HepG2 (cell line): ENCODE measurements around the gene CDC37. TPM values are rescaled to one million over a fixed set of nuclear protein-coding genes. Genes with fewer than 3 reads are reported as not detected.

ENCODE experiments used
- CAMTA2 ChIP-seq: sonication (generic); formaldehyde crosslinking; IDR thresholded peaks from 2 replicates; pipeline ENCODE4 v1.4.0; 2020; ENCODE audit warnings: mild to moderate bottlenecking, missing genetic modification reagents, borderline replicate concordance
- FOSL2 ChIP-seq: sonication (generic); formaldehyde crosslinking; IDR thresholded peaks from 2 replicates; pipeline ENCODE4 v1.4.0; 2020; ENCODE audit warnings: missing genetic modification reagents
- MED8 ChIP-seq: sonication (generic); formaldehyde crosslinking; IDR thresholded peaks from 2 replicates; pipeline ENCODE4 v1.8.1; 2023; ENCODE audit warnings: mild to moderate bottlenecking, missing genetic modification reagents; ENCODE audit not compliant: insufficient replicate concordance
- RAD21 ChIP-seq: fragments of 450-650 bp; formaldehyde crosslinking; IDR thresholded peaks from 2 replicates; pipeline ENCODE4 v1.5.0; 2020; ENCODE audit warnings: mild to moderate bottlenecking
- RBM39 ChIP-seq: fragments of 200-400 bp; formaldehyde crosslinking; IDR thresholded peaks from one replicate; pipeline ENCODE4 v1.6.1; 2018; ENCODE audit warnings: antibody characterized with exemption, mild to moderate bottlenecking, low read depth, low read length; ENCODE audit not compliant: poor library complexity, severe bottlenecking
- SMC3 ChIP-seq: IDR thresholded peaks from 2 replicates; pipeline ENCODE4 v1.6.1; 2011; ENCODE audit warnings: low read length, improper control_type of control experiment
- SSRP1 ChIP-seq: IDR thresholded peaks from 2 replicates; pipeline ENCODE4 v1.6.1; 2016; ENCODE audit warnings: control low read depth
- TEAD3 ChIP-seq: optimal IDR thresholded peaks from 2 replicates; pipeline ENCODE3; 2016; ENCODE audit warnings: borderline replicate concordance
- ZNF772 ChIP-seq: sonication (generic); formaldehyde crosslinking; IDR thresholded peaks from 2 replicates; pipeline ENCODE4 v1.5.0; 2020; ENCODE audit warnings: mild to moderate bottlenecking, missing genetic modification reagents
- polyA plus RNA-seq, 8 experiments: library from polyadenylated mRNA; depleted of rRNA in 3 of 8; stranded (reverse) in 7 of 8; unstranded in 1 of 8; fragments of >200 nt; fragmentation: Illumina TruSeq in 4 of 8; extraction: Trizol in 4 of 8; gene quantifications; 2 replicates each; pipeline versions ENCODE4 v1.2.1 to v1.2.3, GENCODE V29; 2011 to 2016; ENCODE audit warnings: low read depth in 4 of 8, missing spikeins in 1 of 8, mixed read lengths in 1 of 8; ENCODE audit not compliant: insufficient read depth in 1 of 8
- total RNA-seq, 5 experiments: library from RNA; depleted of rRNA; stranded (reverse); fragments of >200 nt; fragmentation: Illumina TruSeq; extraction: Trizol; gene quantifications; 2 replicates each; pipeline ENCODE4 v1.2.3, GENCODE V29; 2016; ENCODE audit warnings: low read depth in 1 of 5
- TF ChIP-seq, protein P1 (sequence below): sonication (generic); formaldehyde crosslinking; IDR thresholded peaks from 2 replicates; pipeline ENCODE4 v1.5.1; 2020; ENCODE audit warnings: mild to moderate bottlenecking, missing genetic modification reagents, borderline replicate concordance
- TF ChIP-seq, protein P2 (sequence below): sonication (generic); formaldehyde crosslinking; IDR thresholded peaks from 2 replicates; pipeline ENCODE4 v1.4.0; 2020; ENCODE audit warnings: missing genetic modification reagents, mild to moderate bottlenecking, borderline replicate concordance
- TF ChIP-seq, protein P3 (sequence below): IDR thresholded peaks from 2 replicates; pipeline ENCODE4 v1.6.1; 2016; ENCODE audit warnings: missing compliant biosample characterization, missing genetic modification reagents, borderline replicate concordance
- TF ChIP-seq, protein P4 (sequence below): sonication (generic); formaldehyde crosslinking; IDR thresholded peaks from 2 replicates; pipeline ENCODE4 v1.4.0; 2020; ENCODE audit warnings: mild to moderate bottlenecking, missing genetic modification reagents

The CDC37 gene
- total and polyA plus RNA-seq, 2 of the 13 experiments (the other 11 are each of a cell fraction or from before 2014, with no cell fraction given) = 158 to 177 TPM

DNA sequence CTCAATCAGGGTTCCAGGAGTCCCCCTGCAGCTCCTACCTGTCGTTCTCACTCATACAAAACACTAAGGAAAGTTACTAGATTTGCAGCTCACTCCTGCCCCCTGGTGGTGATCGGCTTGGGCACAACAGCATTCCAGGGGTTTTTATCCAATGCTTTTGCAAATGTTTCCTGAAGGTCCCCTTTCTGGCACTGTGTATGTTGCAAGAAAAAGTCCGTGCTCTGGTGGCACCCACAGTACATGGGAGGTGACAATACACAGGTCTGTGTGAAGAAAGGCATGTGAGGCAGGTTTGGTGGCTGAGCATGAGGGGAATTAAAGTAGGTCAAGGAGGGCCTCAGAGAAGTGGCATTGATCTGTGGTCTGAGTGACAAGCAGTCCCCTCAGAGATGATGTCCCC lies 14.4 kb downstream of the CDC37 start (continued):
- TF ChIP-seq, protein P1, sequence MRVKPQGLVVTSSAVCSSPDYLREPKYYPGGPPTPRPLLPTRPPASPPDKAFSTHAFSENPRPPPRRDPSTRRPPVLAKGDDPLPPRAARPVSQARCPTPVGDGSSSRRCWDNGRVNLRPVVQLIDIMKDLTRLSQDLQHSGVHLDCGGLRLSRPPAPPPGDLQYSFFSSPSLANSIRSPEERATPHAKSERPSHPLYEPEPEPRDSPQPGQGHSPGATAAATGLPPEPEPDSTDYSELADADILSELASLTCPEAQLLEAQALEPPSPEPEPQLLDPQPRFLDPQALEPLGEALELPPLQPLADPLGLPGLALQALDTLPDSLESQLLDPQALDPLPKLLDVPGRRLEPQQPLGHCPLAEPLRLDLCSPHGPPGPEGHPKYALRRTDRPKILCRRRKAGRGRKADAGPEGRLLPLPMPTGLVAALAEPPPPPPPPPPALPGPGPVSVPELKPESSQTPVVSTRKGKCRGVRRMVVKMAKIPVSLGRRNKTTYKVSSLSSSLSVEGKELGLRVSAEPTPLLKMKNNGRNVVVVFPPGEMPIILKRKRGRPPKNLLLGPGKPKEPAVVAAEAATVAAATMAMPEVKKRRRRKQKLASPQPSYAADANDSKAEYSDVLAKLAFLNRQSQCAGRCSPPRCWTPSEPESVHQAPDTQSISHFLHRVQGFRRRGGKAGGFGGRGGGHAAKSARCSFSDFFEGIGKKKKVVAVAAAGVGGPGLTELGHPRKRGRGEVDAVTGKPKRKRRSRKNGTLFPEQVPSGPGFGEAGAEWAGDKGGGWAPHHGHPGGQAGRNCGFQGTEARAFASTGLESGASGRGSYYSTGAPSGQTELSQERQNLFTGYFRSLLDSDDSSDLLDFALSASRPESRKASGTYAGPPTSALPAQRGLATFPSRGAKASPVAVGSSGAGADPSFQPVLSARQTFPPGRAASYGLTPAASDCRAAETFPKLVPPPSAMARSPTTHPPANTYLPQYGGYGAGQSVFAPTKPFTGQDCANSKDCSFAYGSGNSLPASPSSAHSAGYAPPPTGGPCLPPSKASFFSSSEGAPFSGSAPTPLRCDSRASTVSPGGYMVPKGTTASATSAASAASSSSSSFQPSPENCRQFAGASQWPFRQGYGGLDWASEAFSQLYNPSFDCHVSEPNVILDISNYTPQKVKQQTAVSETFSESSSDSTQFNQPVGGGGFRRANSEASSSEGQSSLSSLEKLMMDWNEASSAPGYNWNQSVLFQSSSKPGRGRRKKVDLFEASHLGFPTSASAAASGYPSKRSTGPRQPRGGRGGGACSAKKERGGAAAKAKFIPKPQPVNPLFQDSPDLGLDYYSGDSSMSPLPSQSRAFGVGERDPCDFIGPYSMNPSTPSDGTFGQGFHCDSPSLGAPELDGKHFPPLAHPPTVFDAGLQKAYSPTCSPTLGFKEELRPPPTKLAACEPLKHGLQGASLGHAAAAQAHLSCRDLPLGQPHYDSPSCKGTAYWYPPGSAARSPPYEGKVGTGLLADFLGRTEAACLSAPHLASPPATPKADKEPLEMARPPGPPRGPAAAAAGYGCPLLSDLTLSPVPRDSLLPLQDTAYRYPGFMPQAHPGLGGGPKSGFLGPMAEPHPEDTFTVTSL = no peak
- TF ChIP-seq SMC3 (peak; percentile 92), TEAD3 (CRISPR knock-in tag) (peak; percentile 93), RAD21 (CRISPR knock-in tag) (peak; percentile 70), MED8 (peak; percentile 22), SSRP1 (CRISPR knock-in tag) (peak; percentile 72; the same call in 1 of the 2 replicates), CAMTA2 (peak; percentile 81; the same call in 1 of the 2 replicates), RBM39 (no peak), FOSL2 (CRISPR knock-in tag) (0 out of 2 replicates have a peak, but pooled peaks have one; percentile 5), ZNF772 (no peak)
- TF ChIP-seq, protein P2, sequence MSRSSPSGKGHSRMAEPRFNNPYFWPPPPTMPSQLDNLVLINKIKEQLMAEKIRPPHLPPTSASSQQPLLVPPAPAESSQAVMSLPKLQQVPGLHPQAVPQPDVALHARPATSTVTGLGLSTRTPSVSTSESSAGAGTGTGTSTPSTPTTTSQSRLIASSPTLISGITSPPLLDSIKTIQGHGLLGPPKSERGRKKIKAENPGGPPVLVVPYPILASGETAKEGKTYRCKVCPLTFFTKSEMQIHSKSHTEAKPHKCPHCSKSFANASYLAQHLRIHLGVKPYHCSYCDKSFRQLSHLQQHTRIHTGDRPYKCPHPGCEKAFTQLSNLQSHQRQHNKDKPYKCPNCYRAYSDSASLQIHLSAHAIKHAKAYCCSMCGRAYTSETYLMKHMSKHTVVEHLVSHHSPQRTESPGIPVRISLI (CRISPR knock-in tag) = peak; percentile 37; the same call in 1 of the 2 replicates
- TF ChIP-seq, protein P3, sequence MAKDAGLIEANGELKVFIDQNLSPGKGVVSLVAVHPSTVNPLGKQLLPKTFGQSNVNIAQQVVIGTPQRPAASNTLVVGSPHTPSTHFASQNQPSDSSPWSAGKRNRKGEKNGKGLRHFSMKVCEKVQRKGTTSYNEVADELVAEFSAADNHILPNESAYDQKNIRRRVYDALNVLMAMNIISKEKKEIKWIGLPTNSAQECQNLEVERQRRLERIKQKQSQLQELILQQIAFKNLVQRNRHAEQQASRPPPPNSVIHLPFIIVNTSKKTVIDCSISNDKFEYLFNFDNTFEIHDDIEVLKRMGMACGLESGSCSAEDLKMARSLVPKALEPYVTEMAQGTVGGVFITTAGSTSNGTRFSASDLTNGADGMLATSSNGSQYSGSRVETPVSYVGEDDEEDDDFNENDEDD (CRISPR knock-in tag) = no peak
- TF ChIP-seq, protein P4, sequence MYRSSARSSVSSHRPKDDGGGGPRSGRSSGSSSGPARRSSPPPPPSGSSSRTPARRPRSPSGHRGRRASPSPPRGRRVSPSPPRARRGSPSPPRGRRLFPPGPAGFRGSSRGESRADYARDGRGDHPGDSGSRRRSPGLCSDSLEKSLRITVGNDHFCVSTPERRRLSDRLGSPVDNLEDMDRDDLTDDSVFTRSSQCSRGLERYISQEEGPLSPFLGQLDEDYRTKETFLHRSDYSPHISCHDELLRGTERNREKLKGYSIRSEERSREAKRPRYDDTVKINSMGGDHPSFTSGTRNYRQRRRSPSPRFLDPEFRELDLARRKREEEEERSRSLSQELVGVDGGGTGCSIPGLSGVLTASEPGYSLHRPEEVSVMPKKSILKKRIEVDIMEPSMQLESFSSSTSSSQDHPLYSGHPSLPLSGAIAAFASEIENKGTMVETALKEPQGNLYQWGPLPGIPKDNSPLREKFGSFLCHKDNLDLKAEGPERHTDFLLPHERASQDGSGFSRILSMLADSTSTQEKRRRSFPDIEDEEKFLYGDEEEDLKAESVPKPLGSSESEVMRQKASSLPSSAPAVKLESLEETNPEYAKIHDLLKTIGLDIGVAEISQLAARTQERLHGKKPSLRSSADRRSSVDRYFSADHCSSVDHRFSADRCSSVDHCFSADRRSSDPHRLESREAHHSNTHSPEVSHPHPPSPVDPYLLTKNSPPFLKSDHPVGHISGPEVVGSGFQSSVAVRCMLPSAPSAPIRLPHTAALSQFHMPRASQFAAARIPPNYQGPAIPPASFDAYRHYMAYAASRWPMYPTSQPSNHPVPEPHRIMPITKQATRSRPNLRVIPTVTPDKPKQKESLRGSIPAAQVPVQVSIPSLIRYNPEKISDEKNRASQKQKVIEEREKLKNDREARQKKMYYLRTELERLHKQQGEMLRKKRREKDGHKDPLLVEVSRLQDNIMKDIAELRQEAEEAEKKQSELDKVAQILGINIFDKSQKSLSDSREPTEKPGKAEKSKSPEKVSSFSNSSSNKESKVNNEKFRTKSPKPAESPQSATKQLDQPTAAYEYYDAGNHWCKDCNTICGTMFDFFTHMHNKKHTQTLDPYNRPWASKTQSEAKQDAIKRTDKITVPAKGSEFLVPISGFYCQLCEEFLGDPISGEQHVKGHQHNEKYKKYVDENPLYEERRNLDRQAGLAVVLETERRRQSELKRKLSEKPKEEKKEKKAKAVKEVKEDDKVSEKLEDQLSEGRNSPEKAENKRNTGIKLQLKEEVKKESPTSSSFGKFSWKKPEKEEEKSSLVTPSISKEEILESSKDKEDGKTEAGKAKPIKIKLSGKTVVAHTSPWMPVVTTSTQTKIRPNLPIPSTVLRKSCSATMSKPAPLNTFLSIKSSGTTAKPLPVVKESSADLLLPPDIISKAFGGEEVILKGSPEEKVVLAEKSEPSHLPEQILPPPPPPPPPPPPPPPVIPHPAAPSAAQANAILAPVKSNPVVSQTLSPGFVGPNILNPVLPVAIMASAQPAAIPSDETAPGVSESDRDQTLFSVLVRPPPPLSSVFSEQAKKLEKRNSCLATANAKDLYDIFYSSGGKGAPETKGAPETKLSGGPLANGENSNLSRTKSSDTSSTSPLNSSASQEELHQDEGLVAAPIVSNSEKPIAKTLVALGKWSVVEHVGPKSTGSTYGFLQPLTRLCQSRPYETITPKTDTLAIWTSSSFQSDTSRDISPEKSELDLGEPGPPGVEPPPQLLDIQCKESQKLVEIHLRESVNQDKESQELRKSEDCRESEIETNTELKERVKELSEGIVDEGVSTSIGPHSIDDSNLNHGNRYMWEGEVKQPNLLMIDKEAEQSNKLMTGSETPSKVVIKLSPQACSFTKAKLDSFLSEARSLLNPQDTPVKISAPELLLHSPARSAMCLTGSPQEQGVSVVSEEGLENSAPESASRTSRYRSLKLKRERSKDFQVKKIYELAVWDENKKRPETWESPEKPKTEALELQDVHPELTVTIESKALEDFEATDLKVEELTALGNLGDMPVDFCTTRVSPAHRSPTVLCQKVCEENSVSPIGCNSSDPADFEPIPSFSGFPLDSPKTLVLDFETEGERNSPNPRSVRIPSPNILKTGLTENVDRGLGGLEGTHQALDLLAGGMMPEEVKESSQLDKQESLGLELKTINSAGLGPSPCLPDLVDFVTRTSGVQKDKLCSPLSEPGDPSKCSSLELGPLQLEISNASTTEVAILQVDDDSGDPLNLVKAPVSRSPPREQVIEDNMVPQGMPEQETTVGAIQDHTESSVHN (CRISPR knock-in tag) = 0 out of 2 replicates have a peak, but pooled peaks have one; percentile 31
